GM23338 (cell line): ENCODE data around the gene RAB11B. TPM values are rescaled to one million over a fixed set of nuclear protein-coding genes. Genes with fewer than 3 reads are reported as not detected.

Experiments
- ATAC-seq: fragments of 200-7000 bp; cut with Tn5 transposase; 3 replicates; pipeline ENCODE4 v1.9.1; 2020
- DNase-seq: peaks from one replicate; pipeline ENCODE4 v3.0.0-alpha.2; 2015; ENCODE audit warnings: low spot score
- H2AFZ ChIP-seq: fragments of 200-600 bp; sonication (generic); 2 replicates; pipeline ENCODE4 v1.8.0; 2016; ENCODE audit warnings: antibody characterized with exemption, mild to moderate bottlenecking, moderate library complexity
- H3F3A ChIP-seq: fragments of 200-600 bp; sonication (generic); replicated peaks from 2 replicates; pipeline ENCODE4 v1.8.0; 2017; ENCODE audit warnings: antibody characterized with exemption, mixed run types, low read depth
- H3K27ac ChIP-seq: fragments of 200-600 bp; sonication (generic); 2 replicates; pipeline ENCODE4 v1.6.1; 2016; ENCODE audit warnings: low read depth
- H3K27me3 ChIP-seq: fragments of 200-600 bp; sonication (generic); 2 replicates; pipeline ENCODE4 v1.8.0; 2016; ENCODE audit warnings: mild to moderate bottlenecking, mixed run types, moderate library complexity; ENCODE audit not compliant: insufficient read depth
- H3K36me3 ChIP-seq: fragments of 200-600 bp; sonication (generic); 2 replicates; pipeline ENCODE4 v1.8.0; 2016; ENCODE audit warnings: mild to moderate bottlenecking; ENCODE audit not compliant: insufficient read depth
- H3K4me1 ChIP-seq: fragments of 200-600 bp; sonication (generic); 2 replicates; pipeline ENCODE4 v1.8.0; 2016; ENCODE audit warnings: mild to moderate bottlenecking, moderate library complexity; ENCODE audit not compliant: insufficient read depth
- H3K4me2 ChIP-seq: fragments of 200-600 bp; sonication (generic); 2 replicates; pipeline ENCODE4 v1.7.1; 2017; ENCODE audit warnings: mixed run types
- H3K4me3 ChIP-seq: fragments of 200-600 bp; sonication (generic); 2 replicates; pipeline ENCODE4 v1.6.1; 2016; ENCODE audit warnings: mixed run types
- H3K79me2 ChIP-seq: fragments of 200-600 bp; sonication (generic); replicated peaks from 2 replicates; pipeline ENCODE4 v1.8.0; 2017; ENCODE audit warnings: mild to moderate bottlenecking; ENCODE audit not compliant: insufficient read depth
- H3K9me2 ChIP-seq: fragments of 200-600 bp; sonication (generic); 2 replicates; pipeline ENCODE4 v1.8.0; 2017; ENCODE audit not compliant: insufficient read depth
- H4K20me1 ChIP-seq: fragments of 200-600 bp; sonication (generic); replicated peaks from 2 replicates; pipeline ENCODE4 v1.8.0; 2017; ENCODE audit warnings: mild to moderate bottlenecking; ENCODE audit not compliant: insufficient read depth
- H3K27ac Mint-ChIP-seq: 2 replicates; pipeline ENCODE4 v1.8.0; 2020; ENCODE audit warnings: inconsistent platforms, mild to moderate bottlenecking, moderate library complexity, mixed read lengths
- H3K27me3 Mint-ChIP-seq: 3 replicates; pipeline ENCODE4 v1.8.0; 2022; ENCODE audit warnings: low read depth, mild to moderate bottlenecking, moderate library complexity, mixed read lengths, inconsistent platforms; ENCODE audit not compliant: insufficient read depth, poor library complexity
- H3K36me3 Mint-ChIP-seq: 3 replicates; pipeline ENCODE4 v1.8.0; 2021; ENCODE audit warnings: low read depth, mild to moderate bottlenecking, inconsistent platforms, moderate library complexity, mixed read lengths
- H3K4me1 Mint-ChIP-seq: 3 replicates; pipeline ENCODE4 v1.8.0; 2020; ENCODE audit warnings: mild to moderate bottlenecking, inconsistent platforms, mixed read lengths
- H3K4me3 Mint-ChIP-seq: 3 replicates; pipeline ENCODE4 v1.8.0; 2021; ENCODE audit warnings: moderate library complexity, mild to moderate bottlenecking, inconsistent platforms, mixed read lengths
- H3K9me3 Mint-ChIP-seq: 3 replicates; pipeline ENCODE4 v1.8.0; 2020; ENCODE audit warnings: moderate library complexity, mild to moderate bottlenecking, inconsistent platforms, mixed read lengths
- CREB1 ChIP-seq: fragments of 250-450 bp; sonication (Bioruptor Pico); IDR thresholded peaks from 2 replicates; pipeline ENCODE4 v1.5.0; 2020; ENCODE audit warnings: low read depth, mild to moderate bottlenecking, moderate library complexity
- EZH2 ChIP-seq: fragments of 200-600 bp; sonication (generic); IDR thresholded peaks from one replicate; pipeline ENCODE4 v1.8.0; 2017; ENCODE audit warnings: antibody characterized with exemption, mild to moderate bottlenecking, low read depth; ENCODE audit not compliant: unreplicated experiment
- NANOG ChIP-seq: IDR thresholded peaks from 2 replicates; pipeline ENCODE4 v1.6.1; 2016; ENCODE audit warnings: antibody characterized with exemption, borderline replicate concordance
- POLR2AphosphoS5 ChIP-seq: IDR thresholded peaks from 2 replicates; pipeline ENCODE4 v1.6.1; 2016; ENCODE audit warnings: antibody characterized with exemption, low read depth
- REST ChIP-seq: IDR thresholded peaks from one replicate; pipeline ENCODE4 v1.6.1; 2018; ENCODE audit warnings: antibody characterized with exemption; ENCODE audit not compliant: unreplicated experiment
- ZNF331 ChIP-seq: fragments of 250-450 bp; sonication (Bioruptor Pico); IDR thresholded peaks from 2 replicates; pipeline ENCODE4 v1.5.0; 2020; ENCODE audit warnings: low read depth, mild to moderate bottlenecking, moderate library complexity
- polyA plus RNA-seq: library from polyadenylated mRNA; unstranded; fragments of >200 nt; fragmentation: Nextera tagmentation; extraction: Ambion mirVana; gene quantifications from 2 replicates; pipeline ENCODE4 v1.2.1, GENCODE V29; 2016
- total RNA-seq: library from RNA; depleted of rRNA; stranded (reverse); fragments of >200 nt; shearing (Covaris generic); gene quantifications from 2 replicates; pipeline ENCODE4 v1.2.3, GENCODE V29; 2014
- TF ChIP-seq, protein P1 (sequence below): IDR thresholded peaks from 2 replicates; pipeline ENCODE4 v1.6.1; 2016; ENCODE audit warnings: antibody characterized with exemption
- TF ChIP-seq, protein P2 (sequence below): fragments of 250-450 bp; sonication (Bioruptor Pico); IDR thresholded peaks from 2 replicates; pipeline ENCODE4 v1.5.0; 2020; ENCODE audit warnings: mild to moderate bottlenecking, moderate library complexity

Gene RAB11B
- total and polyA plus RNA-seq, 2 experiments from 2014 or later: 66.0 to 79.6 TPM

GRCh38 chr19:8388612-8388958 is 1.6 kb upstream of the RAB11B start:
- Histone ChIP-seq H3K4me2 (no peak overlapping the region), H3K36me3 (no peaks in the 10 kb centered on the region), H2AFZ (no peak overlapping the region), H3K4me1 (peaks cover 10% of the 10 kb centered on the region; the same call in 1 of the 2 replicates), H3K79me2 (peaks cover 28% of the 10 kb centered on the region), H3K9me2 (no peaks in the 10 kb centered on the region), H3F3A (peaks cover 6% of the 10 kb centered on the region; the same call in 1 of the 2 replicates), H3K27me3 (no peaks in the 10 kb centered on the region), H4K20me1 (peaks cover 9% of the 10 kb centered on the region), H3K4me3 (no peak overlapping the region), H3K27ac (no peak overlapping the region)
- Mint-ChIP-seq H3K4me3 (peak overlapping the region; percentile 46; the same call in 1 of the 3 replicates), H3K27me3 (peaks cover 12% of the 10 kb centered on the region), H3K36me3 (peaks cover 21% of the 10 kb centered on the region), H3K9me3 (peaks cover 20% of the 10 kb centered on the region), H3K4me1 (peaks cover 11% of the 10 kb centered on the region), H3K27ac (no peak overlapping the region)
- no peak for DNase-seq
- TF ChIP-seq, protein P1, sequence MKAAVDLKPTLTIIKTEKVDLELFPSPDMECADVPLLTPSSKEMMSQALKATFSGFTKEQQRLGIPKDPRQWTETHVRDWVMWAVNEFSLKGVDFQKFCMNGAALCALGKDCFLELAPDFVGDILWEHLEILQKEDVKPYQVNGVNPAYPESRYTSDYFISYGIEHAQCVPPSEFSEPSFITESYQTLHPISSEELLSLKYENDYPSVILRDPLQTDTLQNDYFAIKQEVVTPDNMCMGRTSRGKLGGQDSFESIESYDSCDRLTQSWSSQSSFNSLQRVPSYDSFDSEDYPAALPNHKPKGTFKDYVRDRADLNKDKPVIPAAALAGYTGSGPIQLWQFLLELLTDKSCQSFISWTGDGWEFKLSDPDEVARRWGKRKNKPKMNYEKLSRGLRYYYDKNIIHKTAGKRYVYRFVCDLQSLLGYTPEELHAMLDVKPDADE: no peak
- TF ChIP-seq, protein P2, sequence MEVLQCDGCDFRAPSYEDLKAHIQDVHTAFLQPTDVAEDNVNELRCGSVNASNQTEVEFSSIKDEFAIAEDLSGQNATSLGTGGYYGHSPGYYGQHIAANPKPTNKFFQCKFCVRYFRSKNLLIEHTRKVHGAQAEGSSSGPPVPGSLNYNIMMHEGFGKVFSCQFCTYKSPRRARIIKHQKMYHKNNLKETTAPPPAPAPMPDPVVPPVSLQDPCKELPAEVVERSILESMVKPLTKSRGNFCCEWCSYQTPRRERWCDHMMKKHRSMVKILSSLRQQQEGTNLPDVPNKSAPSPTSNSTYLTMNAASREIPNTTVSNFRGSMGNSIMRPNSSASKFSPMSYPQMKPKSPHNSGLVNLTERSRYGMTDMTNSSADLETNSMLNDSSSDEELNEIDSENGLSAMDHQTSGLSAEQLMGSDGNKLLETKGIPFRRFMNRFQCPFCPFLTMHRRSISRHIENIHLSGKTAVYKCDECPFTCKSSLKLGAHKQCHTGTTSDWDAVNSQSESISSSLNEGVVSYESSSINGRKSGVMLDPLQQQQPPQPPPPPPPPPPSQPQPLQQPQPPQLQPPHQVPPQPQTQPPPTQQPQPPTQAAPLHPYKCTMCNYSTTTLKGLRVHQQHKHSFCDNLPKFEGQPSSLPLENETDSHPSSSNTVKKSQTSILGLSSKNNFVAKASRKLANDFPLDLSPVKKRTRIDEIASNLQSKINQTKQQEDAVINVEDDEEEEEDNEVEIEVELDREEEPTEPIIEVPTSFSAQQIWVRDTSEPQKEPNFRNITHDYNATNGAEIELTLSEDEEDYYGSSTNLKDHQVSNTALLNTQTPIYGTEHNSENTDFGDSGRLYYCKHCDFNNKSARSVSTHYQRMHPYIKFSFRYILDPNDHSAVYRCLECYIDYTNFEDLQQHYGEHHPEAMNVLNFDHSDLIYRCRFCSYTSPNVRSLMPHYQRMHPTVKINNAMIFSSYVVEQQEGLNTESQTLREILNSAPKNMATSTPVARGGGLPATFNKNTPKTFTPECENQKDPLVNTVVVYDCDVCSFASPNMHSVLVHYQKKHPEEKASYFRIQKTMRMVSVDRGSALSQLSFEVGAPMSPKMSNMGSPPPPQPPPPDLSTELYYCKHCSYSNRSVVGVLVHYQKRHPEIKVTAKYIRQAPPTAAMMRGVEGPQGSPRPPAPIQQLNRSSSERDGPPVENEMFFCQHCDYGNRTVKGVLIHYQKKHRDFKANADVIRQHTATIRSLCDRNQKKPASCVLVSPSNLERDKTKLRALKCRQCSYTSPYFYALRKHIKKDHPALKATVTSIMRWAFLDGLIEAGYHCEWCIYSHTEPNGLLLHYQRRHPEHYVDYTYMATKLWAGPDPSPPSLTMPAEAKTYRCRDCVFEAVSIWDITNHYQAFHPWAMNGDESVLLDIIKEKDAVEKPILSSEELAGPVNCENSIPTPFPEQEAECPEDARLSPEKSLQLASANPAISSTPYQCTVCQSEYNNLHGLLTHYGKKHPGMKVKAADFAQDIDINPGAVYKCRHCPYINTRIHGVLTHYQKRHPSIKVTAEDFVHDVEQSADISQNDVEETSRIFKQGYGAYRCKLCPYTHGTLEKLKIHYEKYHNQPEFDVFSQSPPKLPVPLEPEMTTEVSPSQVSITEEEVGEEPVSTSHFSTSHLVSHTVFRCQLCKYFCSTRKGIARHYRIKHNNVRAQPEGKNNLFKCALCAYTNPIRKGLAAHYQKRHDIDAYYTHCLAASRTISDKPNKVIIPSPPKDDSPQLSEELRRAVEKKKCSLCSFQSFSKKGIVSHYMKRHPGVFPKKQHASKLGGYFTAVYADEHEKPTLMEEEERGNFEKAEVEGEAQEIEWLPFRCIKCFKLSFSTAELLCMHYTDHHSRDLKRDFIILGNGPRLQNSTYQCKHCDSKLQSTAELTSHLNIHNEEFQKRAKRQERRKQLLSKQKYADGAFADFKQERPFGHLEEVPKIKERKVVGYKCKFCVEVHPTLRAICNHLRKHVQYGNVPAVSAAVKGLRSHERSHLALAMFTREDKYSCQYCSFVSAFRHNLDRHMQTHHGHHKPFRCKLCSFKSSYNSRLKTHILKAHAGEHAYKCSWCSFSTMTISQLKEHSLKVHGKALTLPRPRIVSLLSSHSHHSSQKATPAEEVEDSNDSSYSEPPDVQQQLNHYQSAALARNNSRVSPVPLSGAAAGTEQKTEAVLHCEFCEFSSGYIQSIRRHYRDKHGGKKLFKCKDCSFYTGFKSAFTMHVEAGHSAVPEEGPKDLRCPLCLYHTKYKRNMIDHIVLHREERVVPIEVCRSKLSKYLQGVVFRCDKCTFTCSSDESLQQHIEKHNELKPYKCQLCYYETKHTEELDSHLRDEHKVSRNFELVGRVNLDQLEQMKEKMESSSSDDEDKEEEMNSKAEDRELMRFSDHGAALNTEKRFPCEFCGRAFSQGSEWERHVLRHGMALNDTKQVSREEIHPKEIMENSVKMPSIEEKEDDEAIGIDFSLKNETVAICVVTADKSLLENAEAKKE (CRISPR knock-in tag): no peak
- TF ChIP-seq POLR2AphosphoS5 (no peak), NANOG (no peak), ZNF331 (no peak), EZH2 (no peak), REST (no peak), CREB1 (CRISPR knock-in tag) (no peak)
- no peak for ATAC-seq
